ENCODE results near the gene SUB1. TPM values are rescaled to one million over a fixed set of nuclear protein-coding genes. Genes with fewer than 3 reads are reported as not detected.
"Not testable (repeated sequence)": the region's sequence is repeated elsewhere in the genome, so short reads cannot be mapped to it uniquely, and the experiment has no call there.

SUB1 gene
- total RNA-seq, 1 donor from 2014 or later, result 63.4 TPM

GRCh38 chr5:32563614-32564013, 21.7 kb upstream of the SUB1 start:
- ATAC-seq, result no peak
- no peak for DNase-seq (ENCODE audit: low spot score)

- DNase-seq (ENCODE audit: low spot score) (no peak), ATAC-seq (no peak)
These were observed 20.2 kb upstream of the SUB1 start for GRCh38 chr5:32565145-32565544.

GRCh38 chr5:32566319-32567111, 18.8 kb upstream of the SUB1 start:
- peak; percentile 91 for ATAC-seq

GRCh38 chr5:32571128-32571527, 14.2 kb upstream of the SUB1 start:
- no peak for DNase-seq (ENCODE audit: low spot score)
- no peak for ATAC-seq

More at GRCh38 chr5:32566319-32567111, 18.8 kb upstream of the SUB1 start:
- DNase-seq (ENCODE audit: low spot score), result peak; percentile 54

- DNase-seq (ENCODE audit: low spot score) (no peak), ATAC-seq (peak; percentile 69)
These were observed 12.4 kb upstream of the SUB1 start for GRCh38 chr5:32572778-32573480.

GRCh38 chr5:32573481-32573854, 11.9 kb upstream of the SUB1 start:
- not testable (repeated sequence) for ATAC-seq; DNase-seq (ENCODE audit: low spot score)

- ATAC-seq (peak; percentile 63), DNase-seq (ENCODE audit: low spot score) (no peak)
These were observed 10.7 kb upstream of the SUB1 start for GRCh38 chr5:32574540-32575175.

GRCh38 chr5:32578363-32578762, 7.0 kb upstream of the SUB1 start:
- ATAC-seq (no peak), DNase-seq (ENCODE audit: low spot score) (no peak)

GRCh38 chr5:32578764-32579163, 6.6 kb upstream of the SUB1 start:
- ATAC-seq, result no peak
- no peak for DNase-seq (ENCODE audit: low spot score)

GRCh38 chr5:32581010-32581785, 4.2 kb upstream of the SUB1 start:
- no peak for ATAC-seq
- no peak for DNase-seq (ENCODE audit: low spot score)

- ATAC-seq (no peak), DNase-seq (ENCODE audit: low spot score) (no peak)
These were observed 1.6 kb upstream of the SUB1 start for GRCh38 chr5:32583582-32584232.

GRCh38 chr5:32584646-32585045, 711 bp upstream of the SUB1 start:
- ATAC-seq, result no peak
- no peak for DNase-seq (ENCODE audit: low spot score)

- no peak for DNase-seq (ENCODE audit: low spot score)
- ATAC-seq, result no peak
These were observed 273 bp upstream of the SUB1 start for GRCh38 chr5:32585122-32585445.

- DNase-seq (ENCODE audit: low spot score) (no peak), ATAC-seq (no peak)
These were observed 881 bp downstream of the SUB1 start for GRCh38 chr5:32586276-32586599.

GRCh38 chr5:32587067-32587551, 1.8 kb downstream of the SUB1 start:
- ATAC-seq, result no peak
- no peak for DNase-seq (ENCODE audit: low spot score)

GRCh38 chr5:32589416-32589815, 4.1 kb downstream of the SUB1 start:
- DNase-seq (ENCODE audit: low spot score), result no peak
- ATAC-seq, result no peak

- no peak for ATAC-seq
These were observed 4.8 kb downstream of the SUB1 start for GRCh38 chr5:32589942-32590869.

GRCh38 chr5:32595118-32595517, 9.8 kb downstream of the SUB1 start:
- ATAC-seq (no peak), DNase-seq (ENCODE audit: low spot score) (no peak)

More at GRCh38 chr5:32589942-32590869, 4.8 kb downstream of the SUB1 start:
- no peak for DNase-seq (ENCODE audit: low spot score)

GRCh38 chr5:32597041-32597629, 11.8 kb downstream of the SUB1 start:
- ATAC-seq (no peak), DNase-seq (ENCODE audit: low spot score) (no peak)

All from left lobe of liver (tissue), 2 donors.